ENCODE results near the gene FMN2.

DNA sequence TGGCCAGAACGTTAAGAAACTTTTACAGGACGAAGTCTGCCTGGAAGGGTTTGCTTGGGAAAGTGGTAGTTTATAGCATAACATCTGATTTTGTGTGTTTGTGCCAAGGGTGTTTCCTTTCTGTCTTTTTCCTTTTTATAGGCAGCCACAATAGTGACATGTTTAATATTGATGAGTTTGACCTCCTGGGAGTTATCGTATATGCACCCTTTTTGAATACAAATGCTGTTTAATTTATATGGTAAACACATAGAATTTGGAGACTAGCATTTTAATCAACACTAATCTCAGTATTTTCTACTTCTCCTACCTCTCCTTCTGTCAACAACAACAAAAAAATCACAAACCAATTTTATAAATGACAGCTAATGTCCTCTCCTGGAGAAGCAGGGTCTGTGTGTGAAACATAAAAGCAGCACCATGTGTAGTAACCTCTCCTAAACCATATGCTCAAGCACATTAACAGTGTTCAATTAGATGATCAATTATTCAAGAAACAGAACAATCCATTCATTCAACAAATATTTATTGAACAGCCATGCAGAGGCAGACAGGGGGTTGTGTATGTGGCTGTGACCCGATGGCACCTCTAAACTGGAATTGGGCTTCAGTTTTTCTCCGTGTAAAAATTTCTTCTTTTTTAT, 604 bp upstream of the FMN2 start:
- TF ChIP-seq, protein P1, sequence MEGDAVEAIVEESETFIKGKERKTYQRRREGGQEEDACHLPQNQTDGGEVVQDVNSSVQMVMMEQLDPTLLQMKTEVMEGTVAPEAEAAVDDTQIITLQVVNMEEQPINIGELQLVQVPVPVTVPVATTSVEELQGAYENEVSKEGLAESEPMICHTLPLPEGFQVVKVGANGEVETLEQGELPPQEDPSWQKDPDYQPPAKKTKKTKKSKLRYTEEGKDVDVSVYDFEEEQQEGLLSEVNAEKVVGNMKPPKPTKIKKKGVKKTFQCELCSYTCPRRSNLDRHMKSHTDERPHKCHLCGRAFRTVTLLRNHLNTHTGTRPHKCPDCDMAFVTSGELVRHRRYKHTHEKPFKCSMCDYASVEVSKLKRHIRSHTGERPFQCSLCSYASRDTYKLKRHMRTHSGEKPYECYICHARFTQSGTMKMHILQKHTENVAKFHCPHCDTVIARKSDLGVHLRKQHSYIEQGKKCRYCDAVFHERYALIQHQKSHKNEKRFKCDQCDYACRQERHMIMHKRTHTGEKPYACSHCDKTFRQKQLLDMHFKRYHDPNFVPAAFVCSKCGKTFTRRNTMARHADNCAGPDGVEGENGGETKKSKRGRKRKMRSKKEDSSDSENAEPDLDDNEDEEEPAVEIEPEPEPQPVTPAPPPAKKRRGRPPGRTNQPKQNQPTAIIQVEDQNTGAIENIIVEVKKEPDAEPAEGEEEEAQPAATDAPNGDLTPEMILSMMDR (IDR thresholded peaks at IDR 0.05), result no peak
- no peak for TF ChIP-seq POLR2A (IDR thresholded peaks at IDR 0.05)

All from body of pancreas (tissue), 4 donors.